H9 (cell line): ENCODE data around the gene NACC2. TPM values are rescaled to one million over a fixed set of nuclear protein-coding genes. Genes with fewer than 3 reads are reported as not detected.

ENCODE experiments used
- DNase-seq: peaks from one replicate; pipeline ENCODE4 v3.0.0-alpha.2; 2017
- H2AFZ ChIP-seq: one replicate; pipeline ENCODE4 v1.6.1; 2013; ENCODE audit warnings: mild to moderate bottlenecking, low read length, control low read depth, moderate library complexity
- H2AK5ac ChIP-seq: 2 replicates; pipeline ENCODE4 v1.6.1; 2013; ENCODE audit warnings: low read length, control low read depth, mixed read lengths; ENCODE audit not compliant: insufficient read length
- H2BK120ac ChIP-seq: one replicate; pipeline ENCODE4 v1.6.1; 2013; ENCODE audit warnings: low read depth, mild to moderate bottlenecking, low read length, control low read depth, inconsistent platforms; ENCODE audit not compliant: poor library complexity, severe bottlenecking
- H2BK12ac ChIP-seq: 2 replicates; pipeline ENCODE4 v1.6.1; 2013; ENCODE audit warnings: low read length, control low read depth, mixed read lengths, low read depth; ENCODE audit not compliant: insufficient read length
- H2BK15ac ChIP-seq: 2 replicates; pipeline ENCODE4 v1.6.1; 2013; ENCODE audit warnings: low read depth, low read length, control low read depth
- H2BK20ac ChIP-seq: one replicate; pipeline ENCODE4 v1.6.1; 2013; ENCODE audit warnings: low read depth, mild to moderate bottlenecking, low read length, control low read depth, inconsistent platforms; ENCODE audit not compliant: poor library complexity, severe bottlenecking
- H2BK5ac ChIP-seq: 2 replicates; pipeline ENCODE4 v1.6.1; 2013; ENCODE audit warnings: low read length, control low read depth, mixed read lengths; ENCODE audit not compliant: insufficient read length
- H3K14ac ChIP-seq: 2 replicates; pipeline ENCODE4 v1.6.1; 2013; ENCODE audit warnings: low read length, control low read depth; ENCODE audit not compliant: insufficient read depth
- H3K18ac ChIP-seq: 2 replicates; pipeline ENCODE4 v1.6.1; 2013; ENCODE audit warnings: low read depth, mild to moderate bottlenecking, mixed read lengths, low read length, control low read depth; ENCODE audit not compliant: insufficient read length
- H3K23ac ChIP-seq: 2 replicates; pipeline ENCODE4 v1.6.1; 2013; ENCODE audit warnings: low read length, control low read depth, mixed read lengths, low read depth; ENCODE audit not compliant: insufficient read length
- H3K23me2 ChIP-seq: 2 replicates; pipeline ENCODE4 v1.6.1; 2013; ENCODE audit warnings: low read depth, mild to moderate bottlenecking, mixed read lengths, low read length, control low read depth; ENCODE audit not compliant: insufficient read length, poor library complexity, severe bottlenecking
- H3K27ac ChIP-seq: 2 replicates; pipeline ENCODE4 v1.5.1; 2013; ENCODE audit warnings: low read length, control low read depth, mixed read lengths, low read depth; ENCODE audit not compliant: insufficient read length
- H3K27me3 ChIP-seq: 2 replicates; pipeline ENCODE4 v1.6.1; 2013; ENCODE audit warnings: low read length, control low read depth, inconsistent platforms; ENCODE audit not compliant: insufficient read depth
- H3K4ac ChIP-seq: 2 replicates; pipeline ENCODE4 v1.6.1; 2013; ENCODE audit warnings: low read depth, mild to moderate bottlenecking, control low read depth, inconsistent platforms, low read length, moderate library complexity
- H3K4me1 ChIP-seq: 2 replicates; pipeline ENCODE4 v1.6.1; 2013; ENCODE audit warnings: low read length, control low read depth, inconsistent platforms; ENCODE audit not compliant: insufficient read depth
- H3K4me2 ChIP-seq: 2 replicates; pipeline ENCODE4 v1.6.1; 2013; ENCODE audit warnings: low read length, control low read depth, mixed read lengths; ENCODE audit not compliant: insufficient read length, insufficient read depth
- H3K56ac ChIP-seq: 2 replicates; pipeline ENCODE4 v1.6.1; 2013; ENCODE audit warnings: low read depth, mild to moderate bottlenecking, mixed read lengths, low read length, control low read depth; ENCODE audit not compliant: insufficient read length
- H3K79me1 ChIP-seq: 2 replicates; pipeline ENCODE4 v1.6.1; 2013; ENCODE audit warnings: low read depth, mild to moderate bottlenecking, moderate library complexity, low read length, control low read depth, inconsistent platforms; ENCODE audit not compliant: insufficient read depth, poor library complexity, severe bottlenecking
- H3K79me2 ChIP-seq: 2 replicates; pipeline ENCODE4 v1.6.1; 2013; ENCODE audit warnings: low read length, control low read depth, inconsistent platforms; ENCODE audit not compliant: insufficient read depth
- H3K9ac ChIP-seq: 2 replicates; pipeline ENCODE4 v1.6.1; 2013; ENCODE audit warnings: low read length, control low read depth, mixed read lengths; ENCODE audit not compliant: insufficient read length; ENCODE audit errors: extremely low read depth
- H3K9me3 ChIP-seq: one replicate; pipeline ENCODE4 v1.6.1; 2013; ENCODE audit warnings: low read depth, low read length, inconsistent platforms; ENCODE audit not compliant: control insufficient read depth
- H3T11ph ChIP-seq: one replicate; pipeline ENCODE4 v1.6.1; 2013; ENCODE audit warnings: mild to moderate bottlenecking, low read length, control low read depth, inconsistent platforms
- H4K20me1 ChIP-seq: one replicate; pipeline ENCODE4 v1.6.1; 2013; ENCODE audit not compliant: control insufficient read depth, insufficient read length, insufficient read depth
- H4K5ac ChIP-seq: 2 replicates; pipeline ENCODE4 v1.6.1; 2013; ENCODE audit warnings: low read depth, mild to moderate bottlenecking, mixed read lengths, low read length, control low read depth; ENCODE audit not compliant: insufficient read length
- H4K8ac ChIP-seq: replicated peaks from 2 replicates; pipeline ENCODE4 v1.6.1; 2013; ENCODE audit warnings: low read length, control low read depth, mixed read lengths, low read depth; ENCODE audit not compliant: insufficient read length
- H4K91ac ChIP-seq: 2 replicates; pipeline ENCODE4 v1.6.1; 2013; ENCODE audit warnings: low read depth, mild to moderate bottlenecking, moderate library complexity, mixed read lengths, low read length, control low read depth; ENCODE audit not compliant: insufficient read length
- H3K27ac Mint-ChIP-seq, 3 experiments: 2 replicates in 2 of 3; 3 replicates in 1 of 3; pipeline ENCODE4 v1.8.0; 2020 to 2021; ENCODE audit warnings: mixed read lengths in 3 of 3, mild to moderate bottlenecking in 1 of 3, moderate library complexity in 1 of 3
- H3K27me3 Mint-ChIP-seq: 2 replicates; pipeline ENCODE4 v1.8.0; 2021; ENCODE audit warnings: low read depth, mild to moderate bottlenecking, moderate library complexity, mixed read lengths
- H3K36me3 Mint-ChIP-seq, 3 experiments: 2 replicates in 2 of 3; 3 replicates in 1 of 3; pipeline ENCODE4 v1.8.0; 2020 to 2021; ENCODE audit warnings: low read depth in 3 of 3, mixed read lengths in 3 of 3; ENCODE audit not compliant: insufficient read depth in 1 of 3
- H3K4me1 Mint-ChIP-seq, 2 experiments: 2 replicates each; pipeline ENCODE4 v1.8.0; 2020; ENCODE audit warnings: mixed read lengths in 2 of 2
- H3K4me3 Mint-ChIP-seq, 2 experiments: 2 replicates in 1 of 2; 3 replicates in 1 of 2; pipeline ENCODE4 v1.8.0; 2020 to 2021; ENCODE audit warnings: mild to moderate bottlenecking in 2 of 2, mixed read lengths in 2 of 2, moderate library complexity in 1 of 2
- H3K9me3 Mint-ChIP-seq, 2 experiments: 2 replicates in 1 of 2; 3 replicates in 1 of 2; pipeline ENCODE4 v1.8.0; 2020; ENCODE audit warnings: mild to moderate bottlenecking in 2 of 2, mixed read lengths in 2 of 2, moderate library complexity in 1 of 2
- CTCF ChIP-seq: fragments of 200-600 bp; sonication (generic); conservative IDR thresholded peaks from 3 replicates; pipeline ENCODE4 v1.8.0; 2021; ENCODE audit warnings: antibody characterized with exemption, mild to moderate bottlenecking
- WGBS: extraction: QIAGEN DNeasy Blood & Tissue Kit; methylation state at CpG from one replicate; pipeline ENCODE4 v1.1.7; 2013; ENCODE audit warnings: missing lambda C conversion rate, low lambda C conversion rate, mixed read lengths; ENCODE audit not compliant: insufficient read length; ENCODE audit errors: extremely low coverage; 5-methylcytosine and 5-hydroxymethylcytosine counted together
- total RNA-seq: library from RNA; stranded (reverse); gene quantifications from 2 replicates; pipeline ENCODE4 v1.2.1, GENCODE V29; 2021

NACC2 gene
- total RNA-seq, 1 experiment from 2014 or later = 11.5 TPM

GRCh38 chr9:136093995-136094881, 851 bp downstream of the NACC2 start:
- Mint-ChIP-seq H3K4me3 (peak overlapping the region; percentile 60 to 77), H3K27ac (no peak overlapping the region), H3K9me3 (no peaks in the 10 kb centered on the region), H3K4me1 (peaks cover 24 to 38% of the 10 kb centered on the region in 2 experiments), H3K27me3 (peaks cover 42% of the 10 kb centered on the region), H3K36me3 (no peaks in the 10 kb centered on the region)
- no peak for DNase-seq
- Histone ChIP-seq H3K27me3 (peaks cover 3% of the 10 kb centered on the region; the same call in 1 of the 2 replicates), H3K79me1 (no peaks in the 10 kb centered on the region), H2AK5ac (no peak overlapping the region), H3K79me2 (no peaks in the 10 kb centered on the region; the same call in 1 of the 2 replicates), H2BK120ac (no peak overlapping the region), H2BK20ac (no peak overlapping the region), H3K4ac (no peak overlapping the region), H3K4me2 (peak overlapping the region; percentile 55), H3K9me3 (no peaks in the 10 kb centered on the region), H2BK12ac (no peak overlapping the region), H4K8ac (no peak overlapping the region), H4K5ac (no peak overlapping the region), H3K23me2 (peaks cover 4% of the 10 kb centered on the region), H3T11ph (no peak overlapping the region), H4K20me1 (peaks cover 6% of the 10 kb centered on the region), H3K56ac (no peak overlapping the region), H4K91ac (no peak overlapping the region), H3K4me1 (no peaks in the 10 kb centered on the region), H2BK5ac (no peak overlapping the region), H3K27ac (no peak overlapping the region), H3K9ac (no peak overlapping the region), H2BK15ac (no peak overlapping the region), H3K14ac (peak overlapping the region; percentile 1; the same call in 1 of the 2 replicates), H3K18ac (peak overlapping the region; percentile 29), H2AFZ (no peak overlapping the region), H3K23ac (no peak overlapping the region)
- TF ChIP-seq CTCF = no peak
- no CpG with 5 or more reads among the region's 74 CpGs for WGBS
